Measurements from ENCODE around the gene GORASP1.

- TF ChIP-seq CTCF (IDR thresholded peaks at IDR 0.05) (no peak), SIN3A (IDR thresholded peaks at IDR 0.05; ENCODE audit: borderline replicate concordance, insufficient read depth, low read depth, low read length) (no peak), POLR2AphosphoS5 (IDR thresholded peaks at IDR 0.05; ENCODE audit: low read depth, low read length) (no peak)
Observed at GRCh38 chr3:39134305-39134704, 26.9 kb upstream of the GORASP1 start.
